Ascending aorta (tissue), 2 donors: Measurements from ENCODE around the gene PACS2. TPM values are rescaled to one million over a fixed set of nuclear protein-coding genes. Genes with fewer than 3 reads are reported as not detected.

Source experiments
- DNase-seq, 2 donors: peaks; one replicate each; pipeline ENCODE4 v3.0.0-alpha.2; 2019; ENCODE audit warnings: low spot score in 2 of 2
- H3K27ac ChIP-seq, 2 donors: fragments of 200-600 bp; sonication (generic); one replicate each; pipeline ENCODE4 v1.5.1; 2016 to 2017; ENCODE audit warnings: mild to moderate bottlenecking in 1 of 2
- H3K27me3 ChIP-seq: fragments of 200-600 bp; sonication (generic); one replicate; pipeline ENCODE4 v1.5.1; 2017
- H3K36me3 ChIP-seq, 2 donors: fragments of 200-600 bp; sonication (generic); one replicate each; pipeline ENCODE4 v1.5.1; 2016
- H3K4me1 ChIP-seq, 2 donors: fragments of 200-600 bp; sonication (generic); one replicate each; pipeline ENCODE4 v1.5.1; 2016 to 2017; ENCODE audit warnings: mild to moderate bottlenecking in 1 of 2
- H3K4me3 ChIP-seq, 2 donors: fragments of 200-600 bp; sonication (generic); one replicate each; pipeline ENCODE4 v1.5.1; 2016 to 2017; ENCODE audit warnings: mild to moderate bottlenecking in 1 of 2
- H3K9me3 ChIP-seq, 2 donors: fragments of 200-600 bp; sonication (generic); one replicate each; pipeline ENCODE4 v1.5.1; 2016
- intact Hi-C: fragments of 100-400 bp; cut with DNase I; formaldehyde crosslinking; loops from one replicate; pipeline ENCODE4 v1.15.1; 2023
- total RNA-seq: library from RNA; depleted of rRNA; stranded (reverse); fragments of >200 nt; gene quantifications from one replicate; pipeline ENCODE4 v1.1.0, GENCODE V29; 2016
- TF ChIP-seq, protein P1 (sequence below), 3 experiments: fragments of 200-600 bp in 2 of 3; fragments of 450-650 bp in 1 of 3; sonication (generic) in 2 of 3; IDR thresholded peaks; one replicate each; pipeline ENCODE4 v1.5.1; 2016 to 2019; ENCODE audit warnings: antibody characterized with exemption in 3 of 3, mild to moderate bottlenecking in 1 of 3, moderate library complexity in 1 of 3

PACS2 gene
- total RNA-seq, 1 donor from 2014 or later: 153 TPM

- H3K27ac ChIP-seq: no peak overlapping the region
- TF ChIP-seq, protein P1, sequence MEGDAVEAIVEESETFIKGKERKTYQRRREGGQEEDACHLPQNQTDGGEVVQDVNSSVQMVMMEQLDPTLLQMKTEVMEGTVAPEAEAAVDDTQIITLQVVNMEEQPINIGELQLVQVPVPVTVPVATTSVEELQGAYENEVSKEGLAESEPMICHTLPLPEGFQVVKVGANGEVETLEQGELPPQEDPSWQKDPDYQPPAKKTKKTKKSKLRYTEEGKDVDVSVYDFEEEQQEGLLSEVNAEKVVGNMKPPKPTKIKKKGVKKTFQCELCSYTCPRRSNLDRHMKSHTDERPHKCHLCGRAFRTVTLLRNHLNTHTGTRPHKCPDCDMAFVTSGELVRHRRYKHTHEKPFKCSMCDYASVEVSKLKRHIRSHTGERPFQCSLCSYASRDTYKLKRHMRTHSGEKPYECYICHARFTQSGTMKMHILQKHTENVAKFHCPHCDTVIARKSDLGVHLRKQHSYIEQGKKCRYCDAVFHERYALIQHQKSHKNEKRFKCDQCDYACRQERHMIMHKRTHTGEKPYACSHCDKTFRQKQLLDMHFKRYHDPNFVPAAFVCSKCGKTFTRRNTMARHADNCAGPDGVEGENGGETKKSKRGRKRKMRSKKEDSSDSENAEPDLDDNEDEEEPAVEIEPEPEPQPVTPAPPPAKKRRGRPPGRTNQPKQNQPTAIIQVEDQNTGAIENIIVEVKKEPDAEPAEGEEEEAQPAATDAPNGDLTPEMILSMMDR (IDR thresholded peaks at IDR 0.05): no peak
- H3K36me3 ChIP-seq: no peaks in the 10 kb centered on the region
- no peak overlapping the region for H3K4me3 ChIP-seq
- intact Hi-C loops: loop anchor here (10.0 kb wide), 1 partner anchor 167 kb away; the partner anchor contains the start of gene BTBD6
- no peak for DNase-seq
- H3K4me1 ChIP-seq: peaks cover 0 to 10% of the 10 kb centered on the region in 2 donors
- no peaks in the 10 kb centered on the region for H3K9me3 ChIP-seq
- H3K27me3 ChIP-seq: no peaks in the 10 kb centered on the region
These were observed 97.6 kb downstream of the PACS2 start for GRCh38 chr14:105411985-105412770.

GRCh38 chr14:105412771-105413543, 98.4 kb downstream of the PACS2 start:
- H3K36me3 ChIP-seq: no peaks in the 10 kb centered on the region
- no peak overlapping the region for H3K4me3 ChIP-seq
- no peak for DNase-seq
- H3K27me3 ChIP-seq: no peaks in the 10 kb centered on the region
- TF ChIP-seq, protein P1 (IDR thresholded peaks at IDR 0.05): no peak
- H3K4me1 ChIP-seq: peaks cover 0 to 10% of the 10 kb centered on the region in 2 donors
- intact Hi-C loops: loop anchor here (10.0 kb wide), 1 partner anchor 168 kb away; the partner anchor contains the start of gene BTBD6
- no peaks in the 10 kb centered on the region for H3K9me3 ChIP-seq
- H3K27ac ChIP-seq: no peak overlapping the region

GRCh38 chr14:105413544-105413886, 99.0 kb downstream of the PACS2 start:
- no peak for DNase-seq
- TF ChIP-seq, protein P1 (IDR thresholded peaks at IDR 0.05): no peak
- H3K4me3 ChIP-seq: no peak overlapping the region
- H3K4me1 ChIP-seq: peaks cover 0 to 10% of the 10 kb centered on the region in 2 donors
- H3K27me3 ChIP-seq: no peaks in the 10 kb centered on the region
- intact Hi-C loops: loop anchor here (10.0 kb wide), 1 partner anchor 169 kb away; the partner anchor contains the start of gene BTBD6
- H3K36me3 ChIP-seq: no peaks in the 10 kb centered on the region
- H3K27ac ChIP-seq: no peak overlapping the region
- H3K9me3 ChIP-seq: no peaks in the 10 kb centered on the region

GRCh38 chr14:105414456-105415371, 100.2 kb downstream of the PACS2 start:
- no peaks in the 10 kb centered on the region for H3K36me3 ChIP-seq
- no peaks in the 10 kb centered on the region for H3K27me3 ChIP-seq
- peaks cover 0 to 18% of the 10 kb centered on the region in 2 donors for H3K4me1 ChIP-seq
- H3K27ac ChIP-seq: peak overlapping the region; percentile 36 to 62
- no peaks in the 10 kb centered on the region for H3K9me3 ChIP-seq
- H3K4me3 ChIP-seq: peak overlapping the region; percentile 55 to 71
- TF ChIP-seq, protein P1 (IDR thresholded peaks at IDR 0.05): peak; percentile 49 to 80 (median 69)
- peak; percentile 27 to 85 for DNase-seq
- intact Hi-C loops: loop anchor here (2.0 to 10.0 kb wide), 3 partner anchors 16 to 170 kb away; partner anchors contain the start of genes BTBD6, CRIP2 and TEX22
